GM23248 (cell line): ENCODE results near the gene GOSR1.

Experiments used
- EZH2 ChIP-seq: fragments of 200-600 bp; sonication (generic); IDR thresholded peaks from 2 replicates; pipeline ENCODE4 v1.6.1; 2018; ENCODE audit warnings: antibody characterized with exemption, mild to moderate bottlenecking; ENCODE audit not compliant: insufficient read depth, poor library complexity, severe bottlenecking
- EZH2phosphoT487 ChIP-seq: fragments of 200-600 bp; sonication (generic); IDR thresholded peaks from 2 replicates; pipeline ENCODE4 v1.6.1; 2018; ENCODE audit warnings: antibody characterized with exemption, moderate library complexity, mild to moderate bottlenecking, low read depth; ENCODE audit not compliant: insufficient read depth

- no peak for TF ChIP-seq EZH2phosphoT487
- no peak for TF ChIP-seq EZH2
Observed at GRCh38 chr17:30427611-30428010, 49.6 kb upstream of the GOSR1 start.
